Peyer's patch (tissue), 4 donors: ENCODE measurements around the gene SF1. TPM values are rescaled to one million over a fixed set of nuclear protein-coding genes. Genes with fewer than 3 reads are reported as not detected.

Experiments
- DNase-seq, 3 donors: peaks; one replicate each; pipeline ENCODE4 v3.0.0-alpha.2; 2017 to 2019
- H3K27ac ChIP-seq, 4 donors: fragments of 200-600 bp; sonication (generic); one replicate each; pipeline ENCODE4 v1.5.1; 2016 to 2019
- H3K27me3 ChIP-seq, 2 donors: fragments of 200-600 bp; sonication (generic); one replicate each; pipeline ENCODE4 v1.5.1; 2019
- H3K36me3 ChIP-seq, 3 donors: fragments of 200-600 bp; sonication (generic); one replicate each; pipeline ENCODE4 v1.5.1; 2016 to 2019
- H3K4me1 ChIP-seq, 4 donors: fragments of 200-600 bp; sonication (generic); one replicate each; pipeline ENCODE4 v1.5.1; 2016 to 2019
- H3K4me3 ChIP-seq, 4 donors: fragments of 200-600 bp; sonication (generic); 1 replicate in 3 of 4; 2 replicates in 1 of 4; pipeline ENCODE4 v1.5.1; 2016 to 2019; ENCODE audit warnings: mild to moderate bottlenecking in 1 of 4
- H3K9me3 ChIP-seq, 4 donors: fragments of 200-600 bp; sonication (generic); one replicate each; pipeline ENCODE4 v1.5.1; 2016 to 2019; ENCODE audit warnings: mild to moderate bottlenecking in 1 of 4
- CTCF ChIP-seq, 6 experiments: fragments of 450-650 bp in 4 of 6; fragments of 200-600 bp in 2 of 6; sonication (generic) in 1 of 6; IDR thresholded peaks; one replicate each; pipeline ENCODE4 v1.5.1; 2017 to 2019; ENCODE audit warnings: antibody characterized with exemption in 6 of 6, mild to moderate bottlenecking in 3 of 6, moderate library complexity in 1 of 6
- POLR2A ChIP-seq, 2 donors: fragments of 450-650 bp; IDR thresholded peaks; one replicate each; pipeline ENCODE4 v1.5.1; 2017; ENCODE audit warnings: antibody characterized with exemption in 2 of 2, mild to moderate bottlenecking in 2 of 2, moderate library complexity in 2 of 2
- total RNA-seq, 4 donors: library from RNA; depleted of rRNA; stranded (reverse); fragments of >200 nt; gene quantifications; one replicate each; pipeline ENCODE4 v1.1.0, GENCODE V29; 2016

Gene SF1
- total RNA-seq, 4 donors from 2014 or later, result 247 to 621 (median 392) TPM

DNA sequence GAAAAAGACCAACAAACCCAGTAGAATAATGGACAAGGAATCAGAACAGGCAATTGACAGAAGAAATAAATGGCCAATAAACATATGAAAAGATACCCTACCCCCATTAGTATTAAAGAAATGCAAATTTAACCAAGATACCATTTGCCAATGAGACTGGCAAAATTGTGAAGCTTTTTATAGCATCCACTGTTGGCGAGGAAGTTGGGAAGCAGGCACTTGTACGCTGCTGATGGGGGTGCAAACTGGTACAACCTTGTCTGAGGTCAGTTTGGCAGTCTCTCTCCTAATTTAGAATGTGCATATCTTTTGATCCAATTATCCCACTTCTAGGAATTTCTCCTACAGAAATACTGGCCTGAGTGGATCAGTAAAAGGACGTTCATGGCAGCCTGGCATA, 46.7 kb downstream of the SF1 start:
- TF ChIP-seq POLR2A (IDR thresholded peaks at IDR 0.05) (no peak), CTCF (IDR thresholded peaks at IDR 0.05) (no peak)
- Histone ChIP-seq H3K36me3 (no peaks in the 10 kb centered on the region), H3K4me3 (no peak overlapping the region), H3K4me1 (no peaks in the 10 kb centered on the region), H3K27me3 (no peaks in the 10 kb centered on the region), H3K27ac (no peak overlapping the region), H3K9me3 (no peaks in the 10 kb centered on the region)
- DNase-seq, result no peak

GRCh38 chr11:64729851-64730382, 48.4 kb downstream of the SF1 start:
- Histone ChIP-seq H3K4me3 (no peak overlapping the region), H3K4me1 (no peaks in the 10 kb centered on the region), H3K36me3 (no peaks in the 10 kb centered on the region), H3K27ac (no peak overlapping the region), H3K27me3 (no peaks in the 10 kb centered on the region), H3K9me3 (no peaks in the 10 kb centered on the region)
- TF ChIP-seq CTCF (IDR thresholded peaks at IDR 0.05) (no peak), POLR2A (IDR thresholded peaks at IDR 0.05) (no peak)
- peak in 2 of 3 donors; percentile 69 to 73 for DNase-seq

DNA sequence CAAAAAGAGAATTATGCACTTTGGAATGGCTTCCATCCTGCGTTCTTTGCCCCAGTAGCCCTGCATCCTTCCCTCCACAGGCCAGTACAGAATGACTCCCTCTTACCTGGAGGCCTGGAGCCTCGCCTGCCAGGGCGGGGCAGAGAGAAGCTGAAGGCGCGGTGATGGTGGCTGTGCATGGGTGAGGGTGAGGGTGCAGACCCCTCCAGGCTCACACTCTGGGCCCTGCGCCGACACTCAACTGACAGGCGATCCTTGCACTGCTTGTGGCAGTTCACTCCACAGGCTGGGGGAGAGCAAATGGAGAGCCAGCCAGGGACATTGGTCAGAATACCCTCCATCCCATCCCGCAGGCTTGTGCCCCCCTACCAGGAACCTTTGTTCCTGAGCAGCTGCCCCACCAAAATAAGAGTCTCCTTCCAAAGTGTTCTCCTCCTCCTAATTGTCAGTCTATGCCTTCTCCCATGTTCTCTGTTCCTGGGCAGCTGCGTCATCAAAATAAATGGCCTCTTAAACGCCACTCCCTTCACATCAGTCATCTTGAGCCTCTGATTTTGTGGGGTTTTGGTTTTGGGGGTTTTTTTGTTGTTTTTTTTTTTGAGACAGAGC, 49.5 kb downstream of the SF1 start:
- Histone ChIP-seq H3K27ac (no peak overlapping the region), H3K4me1 (peaks cover 0 to under 1% (median 0%) of the 10 kb centered on the region in 4 donors), H3K27me3 (no peaks in the 10 kb centered on the region), H3K36me3 (no peaks in the 10 kb centered on the region), H3K4me3 (no peak overlapping the region), H3K9me3 (no peaks in the 10 kb centered on the region)
- TF ChIP-seq POLR2A (IDR thresholded peaks at IDR 0.05), result no peak
- TF ChIP-seq CTCF (IDR thresholded peaks at IDR 0.05), result no peak
- no peak for DNase-seq

- Histone ChIP-seq H3K9me3 (no peaks in the 10 kb centered on the region), H3K27me3 (peaks cover 0 to 5% of the 10 kb centered on the region in 2 donors), H3K4me3 (no peak overlapping the region), H3K4me1 (peaks cover 0 to 12% (median 0%) of the 10 kb centered on the region in 4 donors), H3K36me3 (no peaks in the 10 kb centered on the region), H3K27ac (no peak overlapping the region)
- TF ChIP-seq POLR2A (IDR thresholded peaks at IDR 0.05), result no peak
- TF ChIP-seq CTCF (IDR thresholded peaks at IDR 0.05), result no peak
- DNase-seq, result no peak
These were observed 51.3 kb downstream of the SF1 start for GRCh38 chr11:64726867-64727530.

DNA sequence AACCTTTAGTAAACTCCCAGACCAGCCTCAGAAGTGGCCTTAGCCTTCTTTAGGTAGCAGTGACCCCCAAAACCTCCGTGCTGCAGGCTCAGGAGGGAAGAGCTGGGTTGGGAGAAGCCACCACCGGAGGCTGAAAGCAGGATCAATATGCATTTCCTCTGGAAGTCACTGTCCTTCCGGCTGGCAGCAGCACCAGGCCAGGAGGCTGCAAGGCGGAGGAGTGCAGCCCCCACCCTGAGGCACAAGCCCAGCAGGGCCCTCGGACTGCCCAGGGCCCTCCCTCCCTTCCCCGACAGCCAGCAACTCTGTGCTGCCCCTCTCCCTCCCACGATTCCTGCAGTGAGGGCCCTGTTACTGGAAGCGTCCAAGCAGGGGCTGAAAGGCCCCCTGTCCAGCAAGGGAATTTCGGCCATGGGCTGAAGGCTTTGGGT, 52.1 kb downstream of the SF1 start:
- Histone ChIP-seq H3K4me1 (peaks cover 0 to 12% (median 0%) of the 10 kb centered on the region in 4 donors), H3K9me3 (no peaks in the 10 kb centered on the region), H3K27me3 (peaks cover 0 to 5% of the 10 kb centered on the region in 2 donors), H3K27ac (no peak overlapping the region), H3K36me3 (no peaks in the 10 kb centered on the region), H3K4me3 (no peak overlapping the region)
- no peak for TF ChIP-seq CTCF (IDR thresholded peaks at IDR 0.05)
- TF ChIP-seq POLR2A (IDR thresholded peaks at IDR 0.05), result no peak
- DNase-seq, result no peak
